ENCODE data around the gene ABHD12. TPM values are rescaled to one million over a fixed set of nuclear protein-coding genes. Genes with fewer than 3 reads are reported as not detected.

The ABHD12 gene
- total and polyA plus RNA-seq, 5 donors = 22.6 to 28.3 (median 25.3) TPM

- ATAC-seq (no peak), DNase-seq (no peak)
- 92% methylated on average over 4 of the region's 4 CpGs for WGBS
- Histone ChIP-seq H3K27me3 (ENCODE audit: control insufficient read depth, insufficient read depth) (no peaks in the 10 kb centered on the region), H3K9me3 (ENCODE audit: control insufficient read depth, low read length) (no peaks in the 10 kb centered on the region), H3K27ac (ENCODE audit: low read length) (no peak overlapping the region), H3K4me1 (ENCODE audit: control insufficient read depth, insufficient read depth, low read length) (peaks cover 9% of the 10 kb centered on the region), H3K4me3 (ENCODE audit: low read length) (no peak overlapping the region)
- intact Hi-C loops (cut with DNase I) = loop anchor here in 1 of 4 donors (10.0 kb wide), 1 partner anchor 53 kb away; no protein-coding TSS in a partner anchor
Measured at GRCh38 chr20:25321991-25322390, 68.6 kb downstream of the ABHD12 start.

- intact Hi-C loops (cut with DNase I) = loop anchor here in 1 of 4 donors (10.0 kb wide), 1 partner anchor 53 kb away; no protein-coding TSS in a partner anchor
- peaks cover 9% of the 10 kb centered on the region for H3K4me1 ChIP-seq (ENCODE audit: control insufficient read depth, insufficient read depth, low read length)
- H3K4me3 ChIP-seq (ENCODE audit: low read length) = no peak overlapping the region
- DNase-seq (no peak), ATAC-seq (no peak)
- WGBS = 96% methylated on average over 5 of the region's 5 CpGs
- H3K9me3 ChIP-seq (ENCODE audit: control insufficient read depth, low read length) = no peaks in the 10 kb centered on the region
- no peak overlapping the region for H3K27ac ChIP-seq (ENCODE audit: low read length)
- H3K27me3 ChIP-seq (ENCODE audit: control insufficient read depth, insufficient read depth) = no peaks in the 10 kb centered on the region
Measured at GRCh38 chr20:25321262-25321831, 69.3 kb downstream of the ABHD12 start.

DNA sequence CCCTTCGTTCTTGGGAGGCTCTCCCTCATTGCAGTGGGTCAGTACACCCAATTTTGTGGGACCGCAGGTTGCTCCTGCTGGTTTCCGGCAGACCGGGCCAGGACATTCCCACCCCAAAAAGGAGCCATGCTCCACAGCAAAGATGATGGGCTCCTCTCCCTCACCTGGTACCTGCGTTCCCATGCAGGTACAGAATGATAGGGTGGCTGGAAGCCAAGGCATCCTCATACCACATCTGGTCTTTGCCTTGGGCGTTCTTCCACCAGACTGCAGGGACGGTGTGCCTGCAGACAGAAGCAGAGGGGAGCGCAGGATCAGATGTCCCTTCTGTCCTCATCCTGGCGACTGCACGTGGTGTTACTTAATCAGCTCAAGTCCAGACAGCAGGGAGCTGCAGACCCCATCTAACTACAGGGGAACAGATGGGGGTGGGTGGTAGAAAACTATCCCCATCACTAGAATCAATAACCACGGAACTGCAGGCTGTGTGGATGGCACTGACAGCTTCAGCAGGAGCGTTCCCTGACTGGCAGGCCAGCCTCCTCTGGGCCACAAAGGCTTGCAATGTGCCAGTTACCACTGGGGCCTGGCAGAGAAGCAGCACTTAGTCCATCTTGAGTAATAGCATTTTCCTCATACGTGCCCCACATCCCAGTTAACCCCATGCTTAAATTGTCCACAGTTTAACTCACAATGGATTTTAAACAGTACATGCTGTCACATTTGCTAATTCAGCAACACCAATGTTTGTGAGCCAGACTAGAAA lies 70.4 kb downstream of the ABHD12 start:
- no peak overlapping the region for H3K27ac ChIP-seq (ENCODE audit: low read length)
- intact Hi-C loops (cut with DNase I) = loop anchor here in 1 of 4 donors (10.0 kb wide), 1 partner anchor 55 kb away; no protein-coding TSS in a partner anchor
- no peak overlapping the region for H3K4me3 ChIP-seq (ENCODE audit: low read length)
- H3K4me1 ChIP-seq (ENCODE audit: control insufficient read depth, insufficient read depth, low read length) = peaks cover 9% of the 10 kb centered on the region
- no peaks in the 10 kb centered on the region for H3K9me3 ChIP-seq (ENCODE audit: control insufficient read depth, low read length)
- DNase-seq = no peak
- no peaks in the 10 kb centered on the region for H3K27me3 ChIP-seq (ENCODE audit: control insufficient read depth, insufficient read depth)
- ATAC-seq = no peak
- WGBS = 81% methylated on average over 13 of the region's 13 CpGs

DNA sequence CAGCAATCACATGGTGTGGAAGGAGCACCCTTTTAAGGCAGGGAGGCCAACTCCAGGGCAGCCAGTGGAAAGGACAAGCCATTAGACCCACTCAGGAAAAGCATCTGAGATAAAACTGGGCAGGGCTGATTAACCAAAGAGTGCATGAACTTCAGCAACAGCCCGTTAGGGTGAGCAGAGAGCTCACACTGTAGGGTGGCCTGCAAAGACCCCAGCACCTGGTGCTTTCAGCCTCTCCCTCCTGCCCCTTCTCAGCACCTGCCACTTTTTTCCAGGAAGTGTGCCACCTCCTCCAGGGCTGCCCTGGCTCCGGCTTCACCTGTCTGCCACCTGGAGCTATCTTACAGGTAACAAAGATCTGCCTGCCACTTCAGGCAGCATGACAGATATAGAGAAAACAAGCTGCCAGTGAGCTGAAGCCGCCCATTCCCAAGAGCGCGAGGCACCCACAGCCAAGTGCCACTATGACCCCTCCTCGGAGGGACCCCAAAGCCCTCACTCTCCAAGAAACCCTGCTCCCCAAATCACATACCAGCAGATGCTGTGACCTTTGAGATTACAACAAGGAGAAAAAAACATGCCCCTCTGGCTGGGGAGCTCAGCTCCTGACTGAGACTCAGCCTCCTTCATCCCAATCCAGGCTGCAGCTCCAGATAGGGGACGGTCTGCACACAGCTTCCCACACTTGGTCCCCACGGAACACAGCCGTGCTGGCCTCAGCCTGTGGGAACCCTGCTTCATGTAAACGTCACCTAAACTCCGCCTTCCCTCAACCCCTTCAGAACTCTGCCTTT lies 71.2 kb downstream of the ABHD12 start:
- Histone ChIP-seq H3K4me3 (ENCODE audit: low read length) (no peak overlapping the region), H3K27ac (ENCODE audit: low read length) (no peak overlapping the region), H3K27me3 (ENCODE audit: control insufficient read depth, insufficient read depth) (no peaks in the 10 kb centered on the region), H3K4me1 (ENCODE audit: control insufficient read depth, insufficient read depth, low read length) (peaks cover 9% of the 10 kb centered on the region), H3K9me3 (ENCODE audit: control insufficient read depth, low read length) (no peaks in the 10 kb centered on the region)
- WGBS = 74% methylated on average over 11 of the region's 11 CpGs
- intact Hi-C loops (cut with DNase I) = loop anchor here in 2 of 4 donors (10.0 kb wide), 2 partner anchors 55 to 65 kb away; no protein-coding TSS in a partner anchor
- DNase-seq = no peak
- peak in 1 of 2 donors; percentile 7 for ATAC-seq

GRCh38 chr20:25318471-25319240 lies 72.0 kb downstream of the ABHD12 start:
- Histone ChIP-seq H3K4me1 (ENCODE audit: control insufficient read depth, insufficient read depth, low read length) (peaks cover 9% of the 10 kb centered on the region), H3K4me3 (ENCODE audit: low read length) (no peak overlapping the region), H3K27ac (ENCODE audit: low read length) (no peak overlapping the region), H3K9me3 (ENCODE audit: control insufficient read depth, low read length) (no peaks in the 10 kb centered on the region), H3K27me3 (ENCODE audit: control insufficient read depth, insufficient read depth) (no peaks in the 10 kb centered on the region)
- 75% methylated on average over 16 of the region's 16 CpGs for WGBS
- intact Hi-C loops (cut with DNase I) = loop anchor here in 1 of 4 donors (10.0 kb wide), 1 partner anchor 66 kb away; no protein-coding TSS in a partner anchor
- no peak for DNase-seq
- ATAC-seq = peak; percentile 20 to 36

GRCh38 chr20:25317351-25318075 lies 73.1 kb downstream of the ABHD12 start:
- intact Hi-C loops (cut with DNase I) = loop anchor here in 1 of 4 donors (10.0 kb wide), 1 partner anchor 67 kb away; no protein-coding TSS in a partner anchor
- H3K4me1 ChIP-seq (ENCODE audit: control insufficient read depth, insufficient read depth, low read length) = peaks cover 9% of the 10 kb centered on the region
- no peaks in the 10 kb centered on the region for H3K9me3 ChIP-seq (ENCODE audit: control insufficient read depth, low read length)
- no peaks in the 10 kb centered on the region for H3K27me3 ChIP-seq (ENCODE audit: control insufficient read depth, insufficient read depth)
- no peak overlapping the region for H3K4me3 ChIP-seq (ENCODE audit: low read length)
- H3K27ac ChIP-seq (ENCODE audit: low read length) = no peak overlapping the region
- ATAC-seq (no peak), DNase-seq (no peak)
- WGBS = 83% methylated on average over 17 of the region's 17 CpGs

DNA sequence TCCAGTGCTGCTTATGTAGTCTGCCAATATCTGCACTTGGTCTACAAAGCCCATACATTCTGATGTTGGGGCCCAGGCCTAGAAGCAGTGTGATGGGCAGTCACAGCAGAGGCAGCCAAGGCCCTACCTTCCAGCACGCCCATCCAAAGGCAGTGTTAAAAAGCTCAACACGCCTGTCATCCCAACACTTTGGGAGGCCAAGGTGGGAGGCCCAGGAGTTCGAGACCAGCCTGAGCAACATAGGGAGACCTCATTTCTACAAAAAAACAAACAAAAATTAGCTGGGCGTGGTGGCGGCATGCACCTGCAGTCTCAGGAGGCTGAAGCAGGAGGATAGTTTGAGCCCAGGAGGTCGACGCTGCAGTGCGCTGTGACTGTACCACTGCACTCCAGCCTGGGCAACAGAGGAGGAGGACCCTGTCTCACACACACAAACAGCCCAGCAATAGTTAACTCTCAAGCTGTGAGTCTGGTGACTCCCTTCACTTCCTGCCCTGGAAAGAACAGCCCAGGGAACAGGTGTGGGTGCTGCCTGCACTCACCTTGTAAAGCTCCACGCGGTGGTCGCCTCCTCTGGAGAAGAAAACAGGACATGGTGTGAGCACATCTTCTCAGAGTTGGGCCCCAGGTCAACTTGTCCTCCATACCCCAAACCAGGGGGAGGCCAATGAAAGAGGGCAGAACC lies 74.0 kb downstream of the ABHD12 start:
- intact Hi-C loops (cut with DNase I) = loop anchor here in 1 of 4 donors (10.0 kb wide), 1 partner anchor 68 kb away; no protein-coding TSS in a partner anchor
- 95% methylated on average over 11 of the region's 11 CpGs for WGBS

GRCh38 chr20:25315418-25316210 lies 75.0 kb downstream of the ABHD12 start:
- DNase-seq = no peak
- 89% methylated on average over 8 of the region's 8 CpGs for WGBS
- H3K27ac ChIP-seq (ENCODE audit: low read length) = no peak overlapping the region
- no peak for ATAC-seq
- H3K4me3 ChIP-seq (ENCODE audit: low read length) = no peak overlapping the region
- H3K9me3 ChIP-seq (ENCODE audit: control insufficient read depth, low read length) = no peaks in the 10 kb centered on the region
- H3K4me1 ChIP-seq (ENCODE audit: control insufficient read depth, insufficient read depth, low read length) = peaks cover 18% of the 10 kb centered on the region
- intact Hi-C loops (cut with DNase I) = loop anchor here in 1 of 4 donors (10.0 kb wide), 1 partner anchor 69 kb away; no protein-coding TSS in a partner anchor
- no peaks in the 10 kb centered on the region for H3K27me3 ChIP-seq (ENCODE audit: control insufficient read depth, insufficient read depth)

More for the DNA sequence above, 74.0 kb downstream of the ABHD12 start:
- Histone ChIP-seq H3K4me1 (ENCODE audit: control insufficient read depth, insufficient read depth, low read length) (peaks cover 9% of the 10 kb centered on the region), H3K27ac (ENCODE audit: low read length) (no peak overlapping the region), H3K9me3 (ENCODE audit: control insufficient read depth, low read length) (no peaks in the 10 kb centered on the region), H3K27me3 (ENCODE audit: control insufficient read depth, insufficient read depth) (no peaks in the 10 kb centered on the region), H3K4me3 (ENCODE audit: low read length) (no peak overlapping the region)
- ATAC-seq (no peak), DNase-seq (no peak)
